HCT116 (cell line): Measurements from ENCODE around the gene PRPF4. TPM values are rescaled to one million over a fixed set of nuclear protein-coding genes. Genes with fewer than 3 reads are reported as not detected.

Experiments
- ATAC-seq: fragments of 200-7000 bp; cut with Tn5 transposase; 2 replicates; pipeline ENCODE4 v1.9.1; 2020; ENCODE audit warnings: mild to moderate bottlenecking, moderate library complexity
- BruUV-seq: library from RNA; stranded (reverse); fragments of 400-500 nt; replicated peaks from 2 replicates; lab custom pipeline; 2021; lab: Mats Ljungman, UMichigan
- CTCF ChIA-PET: fragments of 300-600 bp; sonication (Branson Sonifier 250); formaldehyde crosslinking; loops from one replicate; lab custom pipeline; 2021; ENCODE audit warnings: antibody characterized with exemption; lab: Charles Lee
- POLR2A ChIA-PET: fragments of 300-600, 350-600 bp; sonication (Branson Sonifier 250); formaldehyde crosslinking; loops from one replicate; lab custom pipeline; 2021; ENCODE audit warnings: antibody characterized with exemption; lab: Charles Lee
- RAD21 ChIA-PET, 2 experiments: fragments of 300-600 bp; sonication (Branson Sonifier 250); formaldehyde crosslinking; loops; one replicate each; lab custom pipeline; 2023; ENCODE audit warnings: low total read pairs in 2 of 2; ENCODE audit not compliant: uncharacterized antibody in 2 of 2, unreplicated experiment in 2 of 2, low non-redundant PET in 1 of 2; lab: Charles Lee
- DNase-seq: peaks from one replicate; pipeline ENCODE4 v3.0.0-alpha.2; 2010; ENCODE audit warnings: low read depth, low spot score
- H2AFZ ChIP-seq: fragments of 200-600 bp; shearing (Covaris generic), sonication (generic); 2 replicates; pipeline ENCODE4 v1.6.1; 2017; ENCODE audit warnings: low read depth, mixed run types, mixed read lengths, antibody characterized with exemption, low read length; ENCODE audit not compliant: poor library complexity, severe bottlenecking
- H3K27ac ChIP-seq: 2 replicates; pipeline ENCODE4 v1.5.1; 2012; ENCODE audit warnings: low read depth, low read length
- H3K27me3 ChIP-seq: fragments of 200-600 bp; sonication (generic); 2 replicates; pipeline ENCODE4 v1.6.1; 2016; ENCODE audit warnings: mixed run types, low read length, mixed read lengths; ENCODE audit not compliant: insufficient read depth
- H3K36me3 ChIP-seq, 2 experiments: fragments of 200-500 bp in 1 of 2; fragments of 200-600 bp in 1 of 2; sonication (Bioruptor generic) in 1 of 2; sonication (generic) in 1 of 2; 2 replicates each; pipeline versions ENCODE4 v1.5.1 to v1.6.1; 2014 to 2016; ENCODE audit warnings: low read length in 2 of 2, inconsistent platforms in 1 of 2, mixed read lengths in 1 of 2, mixed run types in 1 of 2; ENCODE audit not compliant: insufficient read depth in 2 of 2, control insufficient read depth in 1 of 2
- H3K4me1 ChIP-seq, 2 experiments: fragments of 200-600 bp in 1 of 2; sonication (generic) in 1 of 2; 2 replicates each; pipeline versions ENCODE4 v1.5.1 to v1.6.1; 2012 to 2017; ENCODE audit warnings: low read length in 2 of 2, inconsistent platforms in 1 of 2, mild to moderate bottlenecking in 1 of 2, mixed read lengths in 1 of 2, mixed run types in 1 of 2, moderate library complexity in 1 of 2; ENCODE audit not compliant: insufficient read depth in 2 of 2, control insufficient read depth in 1 of 2
- H3K4me2 ChIP-seq: fragments of 200-600 bp; sonication (generic); 2 replicates; pipeline ENCODE4 v1.6.1; 2017; ENCODE audit warnings: mixed run types, low read length, mixed read lengths
- H3K4me3 ChIP-seq, 2 experiments: fragments of 200-600 bp in 1 of 2; sonication (generic) in 1 of 2; replicated peaks in 1 of 2; 2 replicates each; pipeline ENCODE4 v1.5.1; 2011 to 2016; ENCODE audit warnings: low read length in 2 of 2, control low read depth in 1 of 2, low read depth in 1 of 2, mild to moderate bottlenecking in 1 of 2, mixed read lengths in 1 of 2, mixed run types in 1 of 2
- H3K79me2 ChIP-seq: fragments of 200-600 bp; sonication (generic); 2 replicates; pipeline ENCODE4 v1.6.1; 2017; ENCODE audit warnings: mild to moderate bottlenecking, mixed run types, low read length, moderate library complexity, mixed read lengths; ENCODE audit not compliant: insufficient read depth
- H3K9ac ChIP-seq: fragments of 200-600 bp; sonication (generic); 2 replicates; pipeline ENCODE4 v1.6.1; 2016; ENCODE audit warnings: low read length, mixed read lengths
- H3K9me2 ChIP-seq: fragments of 200-600 bp; sonication (generic), shearing (Covaris generic); 2 replicates; pipeline ENCODE4 v1.6.1; 2017; ENCODE audit warnings: mixed run types, mild to moderate bottlenecking, moderate library complexity; ENCODE audit not compliant: insufficient read depth
- H3K9me3 ChIP-seq, 2 experiments: fragments of 200-500 bp in 1 of 2; fragments of 200-600 bp in 1 of 2; sonication (Bioruptor generic) in 1 of 2; sonication (generic) in 1 of 2; 2 replicates each; pipeline ENCODE4 v1.6.1; 2014 to 2017; ENCODE audit warnings: low read length in 2 of 2, mixed read lengths in 2 of 2, inconsistent platforms in 1 of 2, low read depth in 1 of 2, mild to moderate bottlenecking in 1 of 2, mixed run types in 1 of 2, moderate library complexity in 1 of 2; ENCODE audit not compliant: control insufficient read depth in 1 of 2, insufficient read depth in 1 of 2
- H4K20me1 ChIP-seq: fragments of 200-600 bp; sonication (generic), shearing (Covaris generic); 2 replicates; pipeline ENCODE4 v1.6.1; 2017; ENCODE audit warnings: mixed run types, mild to moderate bottlenecking, moderate library complexity; ENCODE audit not compliant: insufficient read depth
- EGR1 ChIP-seq: IDR thresholded peaks from 2 replicates; pipeline ENCODE4 v1.6.1; 2012; ENCODE audit warnings: low read depth
- ELF1 ChIP-seq: IDR thresholded peaks from 2 replicates; pipeline ENCODE4 v1.6.1; 2012; ENCODE audit warnings: low read depth, borderline replicate concordance
- MAX ChIP-seq: IDR thresholded peaks from 2 replicates; pipeline ENCODE4 v1.6.1; 2012
- POLR2AphosphoS5 ChIP-seq: IDR thresholded peaks from 2 replicates; pipeline ENCODE4 v1.6.1; 2011; ENCODE audit warnings: mild to moderate bottlenecking, low read depth, low read length, moderate library complexity
- RAD21 ChIP-seq: IDR thresholded peaks from 2 replicates; pipeline ENCODE4 v1.6.1; 2012; ENCODE audit warnings: low read depth, mild to moderate bottlenecking
- SIN3A ChIP-seq: IDR thresholded peaks from 2 replicates; pipeline ENCODE4 v1.6.1; 2012; ENCODE audit warnings: low read depth
- SP1 ChIP-seq: IDR thresholded peaks from 2 replicates; pipeline ENCODE4 v1.6.1; 2012; ENCODE audit warnings: low read depth
- TCF7L2 ChIP-seq: IDR thresholded peaks from 2 replicates; pipeline ENCODE4 v1.7.0; 2011; ENCODE audit warnings: borderline replicate concordance, inconsistent platforms; ENCODE audit not compliant: insufficient read depth, insufficient read length; ENCODE audit errors: extremely low read depth
- YY1 ChIP-seq: IDR thresholded peaks from 2 replicates; pipeline ENCODE4 v1.6.1; 2011; ENCODE audit warnings: low read length, low read depth, moderate library complexity, mild to moderate bottlenecking; ENCODE audit not compliant: insufficient replicate concordance; ENCODE audit errors: extremely low read depth
- intact Hi-C: fragments of 100-400 bp; cut with micrococcal nuclease; formaldehyde crosslinking; loops from 2 replicates; pipeline ENCODE4 v1.10.0; 2022
- total RNA-seq: library from RNA; stranded (reverse); gene quantifications from one replicate; pipeline ENCODE4 v1.2.1, GENCODE V29; 2021; ENCODE audit not compliant: unreplicated experiment
- TF ChIP-seq, protein P1 (sequence below), 3 experiments: fragments of 200-600 bp in 1 of 3; sonication (generic) in 1 of 3; IDR thresholded peaks in 2 of 3; conservative IDR thresholded peaks in 1 of 3; 2 replicates each; pipeline ENCODE4 v1.5.1; 2012 to 2017; ENCODE audit warnings: low read depth in 2 of 3, low read length in 2 of 3, antibody characterized with exemption in 1 of 3, borderline replicate concordance in 1 of 3, control low read depth in 1 of 3, mild to moderate bottlenecking in 1 of 3, mixed read lengths in 1 of 3, mixed run types in 1 of 3, moderate library complexity in 1 of 3; ENCODE audit not compliant: insufficient read depth in 1 of 3
- TF ChIP-seq, protein P2 (sequence below): IDR thresholded peaks from 2 replicates; pipeline ENCODE4 v1.6.1; 2012; ENCODE audit warnings: low read depth

PRPF4 gene
- total RNA-seq, 1 experiment from 2014 or later: 53.9 TPM

- no peak overlapping the region for H3K4me2 ChIP-seq
- no peaks in the 10 kb centered on the region for H3K79me2 ChIP-seq
- no peak for TF ChIP-seq POLR2AphosphoS5
- TF ChIP-seq, protein P1, sequence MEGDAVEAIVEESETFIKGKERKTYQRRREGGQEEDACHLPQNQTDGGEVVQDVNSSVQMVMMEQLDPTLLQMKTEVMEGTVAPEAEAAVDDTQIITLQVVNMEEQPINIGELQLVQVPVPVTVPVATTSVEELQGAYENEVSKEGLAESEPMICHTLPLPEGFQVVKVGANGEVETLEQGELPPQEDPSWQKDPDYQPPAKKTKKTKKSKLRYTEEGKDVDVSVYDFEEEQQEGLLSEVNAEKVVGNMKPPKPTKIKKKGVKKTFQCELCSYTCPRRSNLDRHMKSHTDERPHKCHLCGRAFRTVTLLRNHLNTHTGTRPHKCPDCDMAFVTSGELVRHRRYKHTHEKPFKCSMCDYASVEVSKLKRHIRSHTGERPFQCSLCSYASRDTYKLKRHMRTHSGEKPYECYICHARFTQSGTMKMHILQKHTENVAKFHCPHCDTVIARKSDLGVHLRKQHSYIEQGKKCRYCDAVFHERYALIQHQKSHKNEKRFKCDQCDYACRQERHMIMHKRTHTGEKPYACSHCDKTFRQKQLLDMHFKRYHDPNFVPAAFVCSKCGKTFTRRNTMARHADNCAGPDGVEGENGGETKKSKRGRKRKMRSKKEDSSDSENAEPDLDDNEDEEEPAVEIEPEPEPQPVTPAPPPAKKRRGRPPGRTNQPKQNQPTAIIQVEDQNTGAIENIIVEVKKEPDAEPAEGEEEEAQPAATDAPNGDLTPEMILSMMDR (IDR thresholded peaks at IDR 0.05 in 2 of 3, conservative IDR thresholded peaks at IDR 0.05 in 1 of 3; ENCODE audit: borderline replicate concordance in 1 of 3, insufficient read depth in 1 of 3, low read depth in 2 of 3, low read length in 2 of 3): no peak
- no peak for TF ChIP-seq ELF1
- TF ChIP-seq EGR1: no peak
- TF ChIP-seq, protein P2, sequence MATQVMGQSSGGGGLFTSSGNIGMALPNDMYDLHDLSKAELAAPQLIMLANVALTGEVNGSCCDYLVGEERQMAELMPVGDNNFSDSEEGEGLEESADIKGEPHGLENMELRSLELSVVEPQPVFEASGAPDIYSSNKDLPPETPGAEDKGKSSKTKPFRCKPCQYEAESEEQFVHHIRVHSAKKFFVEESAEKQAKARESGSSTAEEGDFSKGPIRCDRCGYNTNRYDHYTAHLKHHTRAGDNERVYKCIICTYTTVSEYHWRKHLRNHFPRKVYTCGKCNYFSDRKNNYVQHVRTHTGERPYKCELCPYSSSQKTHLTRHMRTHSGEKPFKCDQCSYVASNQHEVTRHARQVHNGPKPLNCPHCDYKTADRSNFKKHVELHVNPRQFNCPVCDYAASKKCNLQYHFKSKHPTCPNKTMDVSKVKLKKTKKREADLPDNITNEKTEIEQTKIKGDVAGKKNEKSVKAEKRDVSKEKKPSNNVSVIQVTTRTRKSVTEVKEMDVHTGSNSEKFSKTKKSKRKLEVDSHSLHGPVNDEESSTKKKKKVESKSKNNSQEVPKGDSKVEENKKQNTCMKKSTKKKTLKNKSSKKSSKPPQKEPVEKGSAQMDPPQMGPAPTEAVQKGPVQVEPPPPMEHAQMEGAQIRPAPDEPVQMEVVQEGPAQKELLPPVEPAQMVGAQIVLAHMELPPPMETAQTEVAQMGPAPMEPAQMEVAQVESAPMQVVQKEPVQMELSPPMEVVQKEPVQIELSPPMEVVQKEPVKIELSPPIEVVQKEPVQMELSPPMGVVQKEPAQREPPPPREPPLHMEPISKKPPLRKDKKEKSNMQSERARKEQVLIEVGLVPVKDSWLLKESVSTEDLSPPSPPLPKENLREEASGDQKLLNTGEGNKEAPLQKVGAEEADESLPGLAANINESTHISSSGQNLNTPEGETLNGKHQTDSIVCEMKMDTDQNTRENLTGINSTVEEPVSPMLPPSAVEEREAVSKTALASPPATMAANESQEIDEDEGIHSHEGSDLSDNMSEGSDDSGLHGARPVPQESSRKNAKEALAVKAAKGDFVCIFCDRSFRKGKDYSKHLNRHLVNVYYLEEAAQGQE: no peak
- TF ChIP-seq RAD21: no peak
- no peak for TF ChIP-seq MAX
- no peak for TF ChIP-seq SP1
- no peak for TF ChIP-seq TCF7L2
- TF ChIP-seq SIN3A: no peak
- no peak for TF ChIP-seq YY1
- TF ChIP-seq, all 23 proteins: peak for 0
- Histone ChIP-seq H3K36me3 (no peaks in the 10 kb centered on the region), H3K27me3 (0 out of 2 replicates have a peak, but pooled peaks cover 6% of the 10 kb centered on the region), H3K4me1 (no peaks in the 10 kb centered on the region), H2AFZ (no peak overlapping the region), H3K27ac (no peak overlapping the region), H4K20me1 (no peaks in the 10 kb centered on the region), H3K9me3 (no peaks in the 10 kb centered on the region), H3K9me2 (no peaks in the 10 kb centered on the region), H3K4me3 (no peak overlapping the region), H3K9ac (no peak overlapping the region)
- BruUV-seq: no TSS peak
- no peak for ATAC-seq
- ChIA-PET RAD21 (no interaction called here), POLR2A (no interaction called here), CTCF (no interaction called here)
- intact Hi-C loops: loop anchor here (10.0 kb wide), 1 partner anchor 353 kb away; no protein-coding TSS in a partner anchor
- DNase-seq: no peak
These were observed 26.1 kb downstream of the PRPF4 start for GRCh38 chr9:113301548-113301947.
